Mesothelial cell of epicardium (in vitro differentiated cells): ENCODE data around the gene COL5A1. TPM values are rescaled to one million over a fixed set of nuclear protein-coding genes. Genes with fewer than 3 reads are reported as not detected.
A peak's percentile ranks its signal among the peaks of the same experiment; 100 is the strongest.

Experiments
- DNase-seq, 2 experiments: peaks; one replicate each; pipeline ENCODE4 v3.0.0; 2021; ENCODE audit warnings: low spot score in 2 of 2; ENCODE audit not compliant: unreplicated experiment in 2 of 2
- H3K27ac Mint-ChIP-seq: 2 replicates; pipeline ENCODE4 v1.8.0; 2021; ENCODE audit warnings: mixed read lengths
- H3K27me3 Mint-ChIP-seq: 2 replicates; pipeline ENCODE4 v1.8.0; 2021; ENCODE audit warnings: low read depth, mixed read lengths
- H3K36me3 Mint-ChIP-seq: 2 replicates; pipeline ENCODE4 v1.8.0; 2021; ENCODE audit warnings: mixed read lengths
- H3K4me1 Mint-ChIP-seq: 2 replicates; pipeline ENCODE4 v1.8.0; 2021; ENCODE audit warnings: mixed read lengths
- H3K4me3 Mint-ChIP-seq: 2 replicates; pipeline ENCODE4 v1.8.0; 2021; ENCODE audit warnings: mild to moderate bottlenecking, moderate library complexity, mixed read lengths
- H3K9me3 Mint-ChIP-seq: 2 replicates; pipeline ENCODE4 v1.8.0; 2021; ENCODE audit warnings: mixed read lengths
- total RNA-seq: library from RNA; stranded (reverse); gene quantifications from 3 replicates; pipeline ENCODE4 v1.2.1, GENCODE V29; 2021
- TF ChIP-seq, protein P1 (sequence below): fragments of 200-600 bp; sonication (generic); IDR thresholded peaks from one replicate; pipeline ENCODE4 v1.5.0; 2021; ENCODE audit warnings: antibody characterized with exemption; ENCODE audit not compliant: unreplicated experiment

COL5A1 gene
- total RNA-seq, 1 donor from 2014 or later = 605 TPM

DNA sequence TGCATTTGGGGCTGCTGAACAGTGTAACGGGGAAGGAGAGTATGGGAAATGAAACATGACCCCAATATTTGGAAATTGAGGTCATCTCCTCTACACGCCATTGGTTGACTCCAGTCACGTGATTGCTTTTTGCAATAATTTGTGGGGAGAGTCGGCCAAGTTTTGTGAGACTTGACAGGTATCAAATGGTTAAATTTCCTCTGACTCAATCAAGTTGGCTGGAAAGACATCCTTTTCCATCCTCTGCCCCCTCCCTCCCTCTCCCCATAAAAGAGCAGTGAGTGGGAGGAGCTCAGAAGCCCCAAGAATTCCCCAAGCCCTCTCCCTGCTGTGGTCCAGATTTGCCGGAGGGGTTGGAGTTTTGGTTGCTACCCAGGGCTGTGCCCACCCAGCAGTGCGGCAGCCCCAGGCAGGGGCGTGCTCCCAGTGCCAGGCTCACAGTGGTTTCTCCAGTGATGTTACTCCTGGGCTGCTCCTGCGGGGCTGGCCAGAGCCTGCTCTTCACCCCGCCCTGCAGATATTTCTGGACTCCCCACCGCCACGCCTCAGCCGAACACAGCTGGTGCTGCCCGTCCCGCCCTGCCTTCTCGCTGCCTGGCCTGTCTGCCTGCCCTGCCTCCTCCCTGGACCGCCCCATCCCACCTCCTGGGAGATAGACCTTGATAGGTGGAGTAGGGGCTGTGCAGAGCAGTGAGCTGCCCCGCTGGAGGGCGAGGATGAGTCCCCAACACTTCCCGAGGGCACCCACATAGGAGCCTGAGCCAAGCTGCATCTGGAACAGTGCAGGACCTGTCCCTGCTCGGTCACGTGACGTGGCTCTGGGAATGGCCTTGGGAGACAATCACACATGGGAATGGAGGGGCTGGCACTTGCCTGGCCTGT is 3.4 kb downstream of the COL5A1 start:
- Mint-ChIP-seq H3K27ac (peak overlapping the region; percentile 94), H3K9me3 (no peaks in the 10 kb centered on the region), H3K27me3 (no peaks in the 10 kb centered on the region), H3K4me3 (peak overlapping the region; percentile 72), H3K36me3 (peaks cover 7% of the 10 kb centered on the region), H3K4me1 (peaks cover 60% of the 10 kb centered on the region)
- DNase-seq = peak in 1 of 2 experiments; percentile 67
- TF ChIP-seq, protein P1, sequence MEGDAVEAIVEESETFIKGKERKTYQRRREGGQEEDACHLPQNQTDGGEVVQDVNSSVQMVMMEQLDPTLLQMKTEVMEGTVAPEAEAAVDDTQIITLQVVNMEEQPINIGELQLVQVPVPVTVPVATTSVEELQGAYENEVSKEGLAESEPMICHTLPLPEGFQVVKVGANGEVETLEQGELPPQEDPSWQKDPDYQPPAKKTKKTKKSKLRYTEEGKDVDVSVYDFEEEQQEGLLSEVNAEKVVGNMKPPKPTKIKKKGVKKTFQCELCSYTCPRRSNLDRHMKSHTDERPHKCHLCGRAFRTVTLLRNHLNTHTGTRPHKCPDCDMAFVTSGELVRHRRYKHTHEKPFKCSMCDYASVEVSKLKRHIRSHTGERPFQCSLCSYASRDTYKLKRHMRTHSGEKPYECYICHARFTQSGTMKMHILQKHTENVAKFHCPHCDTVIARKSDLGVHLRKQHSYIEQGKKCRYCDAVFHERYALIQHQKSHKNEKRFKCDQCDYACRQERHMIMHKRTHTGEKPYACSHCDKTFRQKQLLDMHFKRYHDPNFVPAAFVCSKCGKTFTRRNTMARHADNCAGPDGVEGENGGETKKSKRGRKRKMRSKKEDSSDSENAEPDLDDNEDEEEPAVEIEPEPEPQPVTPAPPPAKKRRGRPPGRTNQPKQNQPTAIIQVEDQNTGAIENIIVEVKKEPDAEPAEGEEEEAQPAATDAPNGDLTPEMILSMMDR = no peak

GRCh38 chr9:134645607-134646365 is 4.2 kb downstream of the COL5A1 start:
- Mint-ChIP-seq H3K4me1 (peaks cover 52% of the 10 kb centered on the region), H3K27me3 (no peaks in the 10 kb centered on the region), H3K9me3 (no peaks in the 10 kb centered on the region), H3K4me3 (peak overlapping the region; percentile 72), H3K27ac (peak overlapping the region; percentile 37), H3K36me3 (peaks cover 7% of the 10 kb centered on the region)
- no peak for DNase-seq
- TF ChIP-seq, protein P1 = no peak

DNA sequence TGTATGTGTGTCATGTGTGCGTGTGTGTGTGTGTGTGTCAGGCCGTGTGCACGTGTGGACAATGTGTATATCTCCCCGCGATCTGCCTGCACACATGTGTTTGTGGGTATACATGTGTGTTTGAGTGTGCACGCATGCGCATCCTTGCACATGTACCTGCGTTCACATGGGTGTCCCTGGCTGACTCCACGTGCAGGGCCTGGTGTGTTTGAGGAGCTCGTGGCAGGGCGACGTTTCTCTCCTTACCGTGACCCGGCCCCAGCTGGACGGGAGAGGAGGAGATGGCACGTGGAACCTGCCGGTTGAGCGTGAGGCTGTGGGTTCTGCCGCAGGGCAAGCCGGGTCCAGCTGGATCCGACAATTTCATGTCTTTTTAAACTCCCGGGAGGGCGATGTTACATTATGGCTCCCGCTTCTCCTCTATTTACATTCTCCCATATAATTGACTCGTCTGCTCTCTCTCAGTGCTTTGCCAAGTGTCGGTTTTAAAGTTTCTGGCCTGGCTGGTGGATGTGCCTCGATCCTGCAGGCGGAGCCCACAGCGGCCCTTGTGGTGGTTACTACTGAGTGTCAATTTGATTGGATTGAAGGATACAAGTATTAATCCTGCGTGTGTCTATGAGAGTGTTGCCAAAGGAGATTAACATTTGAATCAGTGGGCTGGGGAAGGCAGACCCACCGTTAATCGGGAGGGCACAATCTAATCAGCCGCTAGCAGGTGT is 5.9 kb downstream of the COL5A1 start:
- Mint-ChIP-seq H3K4me3 (peak overlapping the region; percentile 22), H3K36me3 (peaks cover 9% of the 10 kb centered on the region), H3K27ac (no peak overlapping the region), H3K9me3 (no peaks in the 10 kb centered on the region), H3K4me1 (peaks cover 48% of the 10 kb centered on the region), H3K27me3 (no peaks in the 10 kb centered on the region)
- DNase-seq = no peak
- TF ChIP-seq, protein P1 = no peak

GRCh38 chr9:134648701-134649530 is 7.3 kb downstream of the COL5A1 start:
- H3K36me3 Mint-ChIP-seq = peaks cover 9% of the 10 kb centered on the region
- peaks cover 36% of the 10 kb centered on the region for H3K4me1 Mint-ChIP-seq
- H3K4me3 Mint-ChIP-seq = no peak overlapping the region
- no peaks in the 10 kb centered on the region for H3K27me3 Mint-ChIP-seq
- no peak for DNase-seq
- TF ChIP-seq, protein P1 = no peak
- H3K27ac Mint-ChIP-seq = no peak overlapping the region
- H3K9me3 Mint-ChIP-seq = no peaks in the 10 kb centered on the region
